ENCODE results near the gene CD63. TPM values are rescaled to one million over a fixed set of nuclear protein-coding genes. Genes with fewer than 3 reads are reported as not detected.

Gene CD63
- total and polyA plus RNA-seq, 2 of the 13 experiments (the other 11 are each of a cell fraction or from before 2014, with no cell fraction given) = 234 to 277 TPM

DNA sequence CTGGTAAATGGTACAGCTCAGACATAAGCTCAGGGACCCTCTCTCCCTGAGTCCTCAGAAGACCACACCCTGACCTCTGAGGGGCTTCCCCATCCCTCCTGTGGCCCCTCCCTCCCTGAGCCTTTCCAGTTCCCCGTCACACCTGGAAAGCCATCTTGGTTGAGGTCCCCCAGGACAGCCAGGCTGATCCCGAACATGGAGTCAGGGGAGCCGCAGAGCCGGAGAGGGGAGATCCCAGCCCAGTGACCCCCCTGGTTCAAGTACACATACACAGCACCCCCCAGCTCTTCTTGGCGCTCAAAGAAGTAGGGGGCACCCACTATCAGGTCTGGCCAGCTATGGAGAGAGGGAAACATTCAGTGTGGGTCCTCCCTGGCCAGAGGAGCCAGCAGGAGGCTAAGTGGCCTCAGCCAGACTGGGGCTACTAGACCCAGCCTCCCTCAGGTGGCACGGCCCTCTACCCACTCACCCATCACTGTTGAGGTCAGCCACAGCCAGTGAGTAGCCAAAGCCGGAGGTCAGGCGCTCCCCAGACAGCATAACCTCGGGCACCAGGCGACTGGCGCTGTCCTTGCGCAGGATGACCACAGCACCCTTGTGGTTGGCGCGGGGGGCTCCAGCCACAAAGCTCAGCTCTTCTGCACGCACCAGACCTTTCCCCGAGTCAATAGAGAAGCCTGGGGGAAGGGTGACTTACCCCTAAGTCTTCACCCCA, 30.4 kb downstream of the CD63 start:
- no peaks in the 10 kb centered on the region for H4K20me1 ChIP-seq (ENCODE audit: insufficient read depth, low read length)
- H3K4me2 ChIP-seq (ENCODE audit: low read depth, low read length) = no peak overlapping the region
- H3K36me3 ChIP-seq (replicated peaks in 1 of 2; ENCODE audit: control insufficient read depth in 1 of 2, insufficient read depth in 2 of 2, low read length in 2 of 2) = no peaks in the 10 kb centered on the region
- H3K27me3 ChIP-seq (ENCODE audit: control insufficient read depth in 1 of 2, insufficient read depth in 2 of 2, low read length in 2 of 2) = peaks cover 6 to 8% of the 10 kb centered on the region in 2 experiments; a peak in 3 of 5 replicates
- POLR2A ChIA-PET = interaction anchor here (1.0 kb wide), 1 partner anchor 17 kb away, joined by 3 read pairs; a partner anchor contains a TSS
- in situ Hi-C loops (cut with HindIII; ENCODE audit: extremely low pct_ligation_motif_present, low pct_unique_long_range_greater_than_20kb) (no loop called here), intact Hi-C loops (cut with micrococcal nuclease; ENCODE audit: unreplicated experiment) (no loop called here)
- H3K4me1 ChIP-seq (ENCODE audit: insufficient read depth, low read length) = peaks cover 72% of the 10 kb centered on the region
- no peaks in the 10 kb centered on the region for H3K9me3 ChIP-seq (ENCODE audit: low read length)
- TF ChIP-seq POLR2AphosphoS2 (IDR thresholded peaks at IDR 0.05; ENCODE audit: low read depth, low read length) = no peak
- no peak for TF ChIP-seq ZNF577 (CRISPR knock-in tag; IDR thresholded peaks at IDR 0.05; ENCODE audit: borderline replicate concordance, low read depth)
- TF ChIP-seq ZNF160 (CRISPR knock-in tag; IDR thresholded peaks at IDR 0.05) = no peak
- TF ChIP-seq RFXANK (CRISPR knock-in tag; IDR thresholded peaks at IDR 0.05) = no peak
- no peak for TF ChIP-seq SIX1 (CRISPR knock-in tag; IDR thresholded peaks at IDR 0.05; ENCODE audit: borderline replicate concordance)
- TF ChIP-seq AGO1 (IDR thresholded peaks at IDR 0.05; ENCODE audit: low read depth, low read length, poor library complexity, severe bottlenecking) = no peak
- TF ChIP-seq ZNF407 (CRISPR knock-in tag; IDR thresholded peaks at IDR 0.05; ENCODE audit: not compliant biosample characterization) = no peak
- no peak for TF ChIP-seq NBN (conservative IDR thresholded peaks at IDR 0.05)
- no peak for TF ChIP-seq SP5 (CRISPR knock-in tag; IDR thresholded peaks at IDR 0.05; ENCODE audit: borderline replicate concordance, low read depth)
- no peak for TF ChIP-seq ZNF670 (CRISPR knock-in tag; IDR thresholded peaks at IDR 0.05; ENCODE audit: borderline replicate concordance)
- no peak for TF ChIP-seq HNRNPUL1 (IDR thresholded peaks at IDR 0.05; ENCODE audit: low read depth, low read length)
- no TSS peak for BruUV-seq (replicated peaks)
- no peak for ATAC-seq
- H3K79me2 ChIP-seq (ENCODE audit: insufficient read depth, low read length) = no peaks in the 10 kb centered on the region
- CTCF ChIA-PET (ENCODE audit: low intra/inter-chr PET ratio, low total read pairs) = no interaction called here
- no peak overlapping the region for H3K27ac ChIP-seq (ENCODE audit: extremely low read length, insufficient read depth, low read length)
- DNase-seq (ENCODE audit: low spot score) = no peak
- FAIRE-seq = no peak
- 58% methylated on average over 6 of the region's 16 CpGs for WGBS (ENCODE audit: low lambda C conversion rate)
- no peak overlapping the region for H3K4me3 ChIP-seq (replicated peaks in 1 of 3; ENCODE audit: insufficient read depth in 1 of 3, low read depth in 2 of 3, low read length in 3 of 3)
- H2AFZ ChIP-seq (ENCODE audit: low read length) = no peak overlapping the region
- H3K9ac ChIP-seq (ENCODE audit: insufficient read depth, low read depth, low read length) = no peak overlapping the region

Data from HepG2 (cell line).